HepG2 (cell line): ENCODE data around the gene ITSN2. TPM values are rescaled to one million over a fixed set of nuclear protein-coding genes. Genes with fewer than 3 reads are reported as not detected.

Experiments
- ATAC-seq: fragments of 200-7000 bp; cut with Tn5 transposase; 3 replicates; pipeline ENCODE4 v1.9.1; 2020; ENCODE audit warnings: mild to moderate bottlenecking, moderate library complexity
- BruUV-seq: library from RNA; stranded (reverse); fragments of 400-500 nt; replicated peaks from 2 replicates; lab custom pipeline; 2021; lab: Mats Ljungman, UMichigan
- CTCF ChIA-PET: fragments of 300-600 bp; formaldehyde crosslinking; extraction: SDS; loops from one replicate; lab custom pipeline; 2021; ENCODE audit warnings: low total read pairs, inconsistent platforms, low intra/inter-chr PET ratio; lab: Yijun Ruan, JAX
- POLR2A ChIA-PET: fragments of 350-600 bp; sonication (Branson Sonifier 250); formaldehyde crosslinking; loops from one replicate; lab custom pipeline; 2020; ENCODE audit warnings: antibody characterized with exemption, inconsistent platforms; lab: Yijun Ruan, JAX
- DNase-seq: peaks from one replicate; pipeline ENCODE4 v3.0.0-alpha.2; 2015; ENCODE audit warnings: low spot score
- FAIRE-seq: peaks from 3 replicates; lab custom pipeline; 2011; peaks lifted over from hg19 to GRCh38; lab: Jason Lieb, UNC
- H2AFZ ChIP-seq: one replicate; pipeline ENCODE4 v1.6.1; 2011; ENCODE audit warnings: low read length, inconsistent platforms
- H3K27ac ChIP-seq: fragments of 300-600 bp; 3 replicates; pipeline ENCODE4 v1.8.0; 2011; ENCODE audit warnings: mixed run types, mild to moderate bottlenecking, mixed read lengths, low read length, inconsistent platforms; ENCODE audit not compliant: insufficient read depth; ENCODE audit errors: extremely low read length
- H3K27me3 ChIP-seq, 2 experiments: fragments of 200-600 bp in 1 of 2; 2 replicates in 1 of 2; 3 replicates in 1 of 2; pipeline versions ENCODE4 v1.6.0 to v1.8.0; 2011; ENCODE audit warnings: low read length in 2 of 2, mild to moderate bottlenecking in 2 of 2, moderate library complexity in 2 of 2, inconsistent platforms in 1 of 2; ENCODE audit not compliant: insufficient read depth in 2 of 2, control insufficient read depth in 1 of 2
- H3K36me3 ChIP-seq, 2 experiments: fragments of 200-600 bp in 1 of 2; replicated peaks in 1 of 2; 2 replicates in 1 of 2; 3 replicates in 1 of 2; pipeline versions ENCODE4 v1.5.1 to v1.8.0; 2011; ENCODE audit warnings: low read length in 2 of 2, inconsistent platforms in 1 of 2; ENCODE audit not compliant: insufficient read depth in 2 of 2, control insufficient read depth in 1 of 2
- H3K4me1 ChIP-seq: 2 replicates; pipeline ENCODE4 v1.5.1; 2012; ENCODE audit warnings: low read length, inconsistent platforms; ENCODE audit not compliant: insufficient read depth
- H3K4me2 ChIP-seq: 2 replicates; pipeline ENCODE4 v1.6.0; 2011; ENCODE audit warnings: low read depth, low read length, inconsistent platforms
- H3K4me3 ChIP-seq, 3 experiments: fragments of 200-600 bp in 1 of 3; sonication (generic), shearing (Covaris generic) in 1 of 3; replicated peaks in 1 of 3; 2 replicates each; pipeline ENCODE4 v1.5.1; 2011 to 2016; ENCODE audit warnings: low read length in 3 of 3, inconsistent platforms in 2 of 3, low read depth in 2 of 3, mild to moderate bottlenecking in 2 of 3, control low read depth in 1 of 3, mixed read lengths in 1 of 3; ENCODE audit not compliant: insufficient read depth in 1 of 3
- H3K79me2 ChIP-seq: one replicate; pipeline ENCODE4 v1.6.1; 2011; ENCODE audit warnings: low read length, inconsistent platforms; ENCODE audit not compliant: insufficient read depth
- H3K9ac ChIP-seq: 2 replicates; pipeline ENCODE4 v1.6.0; 2011; ENCODE audit warnings: mild to moderate bottlenecking, low read depth, low read length, inconsistent platforms; ENCODE audit not compliant: insufficient read depth
- H3K9me3 ChIP-seq: 2 replicates; pipeline ENCODE4 v1.5.1; 2012; ENCODE audit warnings: mild to moderate bottlenecking, low read length
- H4K20me1 ChIP-seq: 2 replicates; pipeline ENCODE4 v1.6.0; 2011; ENCODE audit warnings: inconsistent platforms, mild to moderate bottlenecking, low read length, moderate library complexity; ENCODE audit not compliant: insufficient read depth
- MED8 ChIP-seq: sonication (generic); formaldehyde crosslinking; IDR thresholded peaks from 2 replicates; pipeline ENCODE4 v1.8.1; 2023; ENCODE audit warnings: mild to moderate bottlenecking, missing genetic modification reagents; ENCODE audit not compliant: insufficient replicate concordance
- RFX5 ChIP-seq: IDR thresholded peaks from 2 replicates; pipeline ENCODE4 v1.6.1; 2011; ENCODE audit warnings: low read depth, low read length, improper control_type of control experiment
- ZNF230 ChIP-seq: sonication (generic); formaldehyde crosslinking; IDR thresholded peaks from 2 replicates; pipeline ENCODE4 v1.4.0; 2020; ENCODE audit warnings: mild to moderate bottlenecking, missing genetic modification reagents
- WGBS: methylation state at CpG from one replicate; pipeline ENCODE4 v1.1.6; 2017; ENCODE audit warnings: low lambda C conversion rate; 5-methylcytosine and 5-hydroxymethylcytosine counted together
- in situ Hi-C: cut with HindIII; loops from 2 replicates; pipeline ENCODE4 v1.10.0; 2017; ENCODE audit warnings: low pct_unique_long_range_greater_than_20kb; ENCODE audit not compliant: extremely low pct_ligation_motif_present
- intact Hi-C: fragments of 100-400 bp; cut with micrococcal nuclease; formaldehyde crosslinking; loops from one replicate; pipeline ENCODE4 v1.10.0; 2022; ENCODE audit not compliant: unreplicated experiment
- polyA plus RNA-seq, 8 experiments: library from polyadenylated mRNA; depleted of rRNA in 3 of 8; stranded (reverse) in 7 of 8; unstranded in 1 of 8; fragments of >200 nt; fragmentation: Illumina TruSeq in 4 of 8; extraction: Trizol in 4 of 8; gene quantifications; 2 replicates each; pipeline versions ENCODE4 v1.2.1 to v1.2.3, GENCODE V29; 2011 to 2016; ENCODE audit warnings: low read depth in 4 of 8, missing spikeins in 1 of 8, mixed read lengths in 1 of 8; ENCODE audit not compliant: insufficient read depth in 1 of 8
- total RNA-seq, 5 experiments: library from RNA; depleted of rRNA; stranded (reverse); fragments of >200 nt; fragmentation: Illumina TruSeq; extraction: Trizol; gene quantifications; 2 replicates each; pipeline ENCODE4 v1.2.3, GENCODE V29; 2016; ENCODE audit warnings: low read depth in 1 of 5

ITSN2 gene
- total and polyA plus RNA-seq, 2 of the 13 experiments (the other 11 are each of a cell fraction or from before 2014, with no cell fraction given): 26.0 to 26.6 TPM

- BruUV-seq: no TSS peak
- intact Hi-C loops: no loop called here
- H3K9ac ChIP-seq: no peak overlapping the region
- no peak for TF ChIP-seq MED8 (CRISPR knock-in tag)
- in situ Hi-C loops: no loop called here
- no peak overlapping the region for H3K4me2 ChIP-seq
- no peak for ATAC-seq
- ChIA-PET CTCF (no interaction called here), POLR2A (no interaction called here)
- WGBS: 95% methylated on average over 2 of the region's 2 CpGs
- H2AFZ ChIP-seq: no peak overlapping the region
- no peak for FAIRE-seq
- no peaks in the 10 kb centered on the region for H3K27me3 ChIP-seq
- no peak overlapping the region for H3K27ac ChIP-seq
- no peaks in the 10 kb centered on the region for H3K9me3 ChIP-seq
- H3K4me3 ChIP-seq: no peak overlapping the region
- no peaks in the 10 kb centered on the region for H3K36me3 ChIP-seq
- H3K4me1 ChIP-seq: peaks cover 5% of the 10 kb centered on the region
- H4K20me1 ChIP-seq: no peaks in the 10 kb centered on the region
- H3K79me2 ChIP-seq: no peaks in the 10 kb centered on the region
- no peak for DNase-seq
These were observed 127.0 kb downstream of the ITSN2 start for GRCh38 chr2:24233321-24233720.

DNA sequence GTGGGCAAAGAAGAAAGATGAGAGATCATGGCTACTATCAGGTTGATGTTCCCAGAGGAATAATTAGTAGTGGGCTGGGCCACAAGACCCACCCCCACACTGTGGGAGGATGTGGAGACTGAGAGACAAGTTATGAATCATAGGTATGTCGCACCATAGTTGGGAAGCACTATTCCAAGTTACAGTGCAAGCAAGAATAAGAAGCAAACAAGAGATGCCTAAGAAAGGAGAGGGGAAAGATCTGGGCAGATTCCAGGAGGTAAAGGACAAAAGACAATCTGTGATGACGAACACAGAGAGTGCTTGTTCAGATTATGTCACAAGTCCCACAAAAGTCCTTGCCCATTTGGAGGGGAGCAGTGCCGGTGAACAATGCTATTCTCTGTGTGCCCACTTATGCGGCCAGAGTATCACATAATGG lies 128.9 kb downstream of the ITSN2 start:
- no peak for FAIRE-seq
- Histone ChIP-seq H3K27ac (no peak overlapping the region), H3K9ac (no peak overlapping the region), H3K4me1 (no peaks in the 10 kb centered on the region), H3K36me3 (no peaks in the 10 kb centered on the region), H4K20me1 (no peaks in the 10 kb centered on the region), H3K79me2 (no peaks in the 10 kb centered on the region), H2AFZ (no peak overlapping the region), H3K9me3 (no peaks in the 10 kb centered on the region), H3K27me3 (no peaks in the 10 kb centered on the region), H3K4me2 (no peak overlapping the region), H3K4me3 (no peak overlapping the region)
- no peak for ATAC-seq
- CTCF ChIA-PET: no interaction called here
- BruUV-seq: no TSS peak
- no peak for DNase-seq
- POLR2A ChIA-PET: no interaction called here
- in situ Hi-C loops (no loop called here), intact Hi-C loops (no loop called here)
- 90% methylated on average over 4 of the region's 4 CpGs for WGBS
- TF ChIP-seq RFX5 (no peak), ZNF230 (CRISPR knock-in tag) (no peak)
